Measurements from ENCODE around the gene FBXL7.

GRCh38 chr5:15518786-15519185 is 18.8 kb downstream of the FBXL7 start:
- TF ChIP-seq CTCF (conservative IDR thresholded peaks at IDR 0.05; ENCODE audit: low read depth in 2 of 2), result no peak
- TF ChIP-seq CREB1 (CRISPR knock-in tag; IDR thresholded peaks at IDR 0.05; ENCODE audit: low read depth), result no peak
- TF ChIP-seq EZH2 (IDR thresholded peaks at IDR 0.05; ENCODE audit: low read depth, unreplicated experiment), result no peak
- TF ChIP-seq REST (IDR thresholded peaks at IDR 0.05; ENCODE audit: unreplicated experiment), result no peak
- TF ChIP-seq POLR2AphosphoS5 (IDR thresholded peaks at IDR 0.05; ENCODE audit: low read depth), result no peak
- TF ChIP-seq EZH2phosphoT487 (IDR thresholded peaks at IDR 0.05; ENCODE audit: unreplicated experiment), result no peak
